Measurements from ENCODE around the gene SAMM50. TPM values are rescaled to one million over a fixed set of nuclear protein-coding genes. Genes with fewer than 3 reads are reported as not detected.

SAMM50 gene
- total and polyA plus RNA-seq, 10 donors: 17.8 to 35.5 (median 28.0) TPM

DNA sequence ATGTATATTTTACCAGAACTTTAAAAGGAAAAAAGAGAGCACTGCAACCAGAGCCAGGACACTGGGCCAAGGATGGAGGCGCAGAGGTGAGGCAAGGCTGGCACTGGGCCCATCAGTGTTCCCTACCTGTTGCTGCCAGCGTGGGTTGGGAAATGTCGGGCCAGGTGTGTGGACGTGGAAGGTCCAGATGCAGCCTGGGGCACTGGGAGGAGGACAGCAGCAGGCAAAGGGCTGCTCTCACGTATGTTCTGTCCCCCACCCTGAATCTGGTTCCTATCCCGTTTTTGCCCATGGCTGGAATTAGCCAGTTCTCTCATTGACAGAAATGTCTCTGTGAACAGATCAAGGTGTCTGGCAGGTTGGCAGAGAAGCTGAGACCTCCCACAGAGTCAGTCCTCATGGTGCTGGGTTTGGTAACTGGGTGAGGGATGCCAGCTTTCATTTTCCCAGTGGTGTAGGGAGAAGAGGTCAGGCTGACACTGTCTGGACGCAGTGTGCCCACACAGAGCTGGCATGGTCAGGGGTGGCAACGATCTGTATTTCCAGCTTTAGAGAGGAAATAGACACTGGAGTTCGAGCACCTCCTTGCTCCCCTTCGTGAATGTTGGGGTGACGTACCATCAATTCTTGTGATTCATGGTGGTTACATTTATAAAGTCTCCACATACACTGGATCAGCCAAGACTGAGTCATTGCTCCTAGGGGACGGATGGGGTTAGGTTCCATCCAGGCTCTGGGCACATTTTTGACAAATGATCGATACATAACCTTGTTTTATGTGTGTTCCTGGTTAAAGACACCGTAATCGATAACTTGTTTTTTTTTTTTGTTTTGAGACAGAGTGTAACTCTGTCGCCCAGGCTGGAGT, 35.9 kb upstream of the SAMM50 start:
- H3K9me3 ChIP-seq: no peaks in the 10 kb centered on the region
- WGBS, 5 donors: 81 to 89% (median 84%) methylated on average over 16 of the region's 16 CpGs
- intact Hi-C loops (cut with DNase I; ENCODE audit: low total_unique reads): no loop called here
- H3K27ac ChIP-seq: no peak overlapping the region
- no peak overlapping the region for H3K4me3 ChIP-seq
- H3K4me1 ChIP-seq: peaks cover 0 to 20% (median 15%) of the 10 kb centered on the region in 6 donors
- no peak for TF ChIP-seq POLR2AphosphoS5 (IDR thresholded peaks at IDR 0.05)
- TF ChIP-seq POLR2A (IDR thresholded peaks at IDR 0.05): no peak
- TF ChIP-seq, protein P1, sequence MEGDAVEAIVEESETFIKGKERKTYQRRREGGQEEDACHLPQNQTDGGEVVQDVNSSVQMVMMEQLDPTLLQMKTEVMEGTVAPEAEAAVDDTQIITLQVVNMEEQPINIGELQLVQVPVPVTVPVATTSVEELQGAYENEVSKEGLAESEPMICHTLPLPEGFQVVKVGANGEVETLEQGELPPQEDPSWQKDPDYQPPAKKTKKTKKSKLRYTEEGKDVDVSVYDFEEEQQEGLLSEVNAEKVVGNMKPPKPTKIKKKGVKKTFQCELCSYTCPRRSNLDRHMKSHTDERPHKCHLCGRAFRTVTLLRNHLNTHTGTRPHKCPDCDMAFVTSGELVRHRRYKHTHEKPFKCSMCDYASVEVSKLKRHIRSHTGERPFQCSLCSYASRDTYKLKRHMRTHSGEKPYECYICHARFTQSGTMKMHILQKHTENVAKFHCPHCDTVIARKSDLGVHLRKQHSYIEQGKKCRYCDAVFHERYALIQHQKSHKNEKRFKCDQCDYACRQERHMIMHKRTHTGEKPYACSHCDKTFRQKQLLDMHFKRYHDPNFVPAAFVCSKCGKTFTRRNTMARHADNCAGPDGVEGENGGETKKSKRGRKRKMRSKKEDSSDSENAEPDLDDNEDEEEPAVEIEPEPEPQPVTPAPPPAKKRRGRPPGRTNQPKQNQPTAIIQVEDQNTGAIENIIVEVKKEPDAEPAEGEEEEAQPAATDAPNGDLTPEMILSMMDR (IDR thresholded peaks at IDR 0.05 in 8 of 11, conservative IDR thresholded peaks at IDR 0.05 in 3 of 11): no peak
- H3K36me3 ChIP-seq: no peaks in the 10 kb centered on the region
- no peak for DNase-seq
- H3K27me3 ChIP-seq (replicated peaks in 1 of 7): peaks cover 0 to 97% (median 12%) of the 10 kb centered on the region in 7 donors

DNA sequence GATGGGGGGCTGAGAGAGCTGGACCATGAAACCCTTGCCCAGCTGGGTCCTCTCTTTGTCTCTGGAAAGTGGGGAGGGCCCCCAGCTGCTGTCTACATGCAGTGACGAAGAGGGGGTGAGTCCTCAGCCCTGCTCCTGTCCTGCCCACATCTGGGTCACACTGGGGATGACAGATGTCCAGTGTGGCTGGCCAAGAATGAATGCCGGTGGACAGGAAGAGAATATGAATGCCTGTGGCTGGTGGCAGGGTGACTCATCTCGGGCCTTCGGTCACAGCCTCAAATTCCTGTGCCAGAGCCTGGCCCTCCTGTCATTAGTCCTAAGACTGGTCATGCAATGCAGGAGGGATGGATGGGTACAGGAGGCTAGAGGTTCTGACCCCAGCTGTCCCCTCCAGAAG, 33.9 kb upstream of the SAMM50 start:
- DNase-seq: no peak
- WGBS, 5 donors: 44 to 61% (median 53%) methylated on average over 4 of the region's 4 CpGs
- intact Hi-C loops (cut with DNase I; ENCODE audit: low total_unique reads): no loop called here
- TF ChIP-seq POLR2AphosphoS5 (IDR thresholded peaks at IDR 0.05) (no peak), POLR2A (IDR thresholded peaks at IDR 0.05) (no peak)
- TF ChIP-seq, protein P1 (IDR thresholded peaks at IDR 0.05 in 8 of 11, conservative IDR thresholded peaks at IDR 0.05 in 3 of 11): no peak
- Histone ChIP-seq H3K27me3 (replicated peaks in 1 of 7) (peaks cover 0 to 95% (median 23%) of the 10 kb centered on the region in 7 donors), H3K27ac (no peak overlapping the region), H3K9me3 (no peaks in the 10 kb centered on the region), H3K36me3 (no peaks in the 10 kb centered on the region), H3K4me3 (no peak overlapping the region), H3K4me1 (peaks cover 0 to 22% (median 17%) of the 10 kb centered on the region in 6 donors)

DNA sequence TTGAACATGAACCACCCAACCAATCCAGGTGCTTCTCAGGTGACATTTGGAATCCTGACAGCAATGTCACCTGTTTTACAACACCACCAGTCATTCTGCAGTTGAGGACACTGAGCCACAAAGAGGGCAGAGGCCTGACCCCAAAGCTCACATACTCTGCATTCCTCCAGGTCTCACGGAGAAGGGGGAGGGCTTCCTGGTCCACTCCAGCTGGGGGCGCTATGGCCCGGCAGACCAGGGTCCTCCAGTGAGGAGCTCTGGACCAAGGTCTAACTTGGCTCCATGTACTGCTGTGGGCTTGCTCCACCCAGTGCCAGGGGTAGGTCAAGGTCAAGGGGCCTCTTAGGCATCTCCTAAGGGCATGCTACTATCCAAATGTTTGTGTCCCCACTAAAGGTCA, 33.1 kb upstream of the SAMM50 start:
- peaks cover 0 to 22% (median 17%) of the 10 kb centered on the region in 6 donors for H3K4me1 ChIP-seq
- WGBS, 5 donors: 55 to 100% (median 89%) methylated on average over 1 to 3 of the region's 3 CpGs
- H3K36me3 ChIP-seq: no peaks in the 10 kb centered on the region
- no peak overlapping the region for H3K27ac ChIP-seq
- no peaks in the 10 kb centered on the region for H3K9me3 ChIP-seq
- TF ChIP-seq, protein P1 (IDR thresholded peaks at IDR 0.05 in 8 of 11, conservative IDR thresholded peaks at IDR 0.05 in 3 of 11): no peak
- no peak for TF ChIP-seq POLR2AphosphoS5 (IDR thresholded peaks at IDR 0.05)
- no peak for TF ChIP-seq POLR2A (IDR thresholded peaks at IDR 0.05)
- peaks cover 0 to 88% (median 23%) of the 10 kb centered on the region in 7 donors for H3K27me3 ChIP-seq (replicated peaks in 1 of 7)
- no peak overlapping the region for H3K4me3 ChIP-seq
- DNase-seq: no peak
- intact Hi-C loops (cut with DNase I; ENCODE audit: low total_unique reads): no loop called here

DNA sequence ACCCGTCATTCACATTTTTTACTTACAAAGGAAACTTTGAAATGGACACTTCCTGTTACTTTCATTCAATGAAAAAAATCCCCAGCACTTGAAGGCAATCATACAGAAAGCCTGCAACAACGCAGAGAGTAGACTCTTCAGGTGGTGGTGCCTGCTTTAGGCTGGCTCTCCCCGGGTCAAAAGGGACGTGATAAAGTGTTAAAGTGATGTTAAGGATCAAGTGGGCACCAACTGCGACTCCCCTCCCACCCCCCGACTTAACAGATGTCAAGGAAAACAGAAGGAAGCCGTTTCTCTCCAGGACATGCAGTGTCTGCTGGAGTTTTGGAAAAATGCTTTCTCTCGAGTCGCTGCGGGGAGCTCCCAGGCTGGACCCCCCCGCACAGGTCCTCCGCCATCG, 32.1 kb upstream of the SAMM50 start:
- Histone ChIP-seq H3K4me1 (peaks cover 0 to 22% (median 17%) of the 10 kb centered on the region in 6 donors), H3K9me3 (no peaks in the 10 kb centered on the region), H3K27ac (peak overlapping the region in 2 of 8 donors; percentile 5 to 36), H3K36me3 (no peaks in the 10 kb centered on the region), H3K4me3 (peak overlapping the region in 7 of 8 donors; percentile 52 to 86 (median 66)), H3K27me3 (replicated peaks in 1 of 7) (peaks cover 0 to 77% (median 23%) of the 10 kb centered on the region in 7 donors)
- TF ChIP-seq POLR2A (IDR thresholded peaks at IDR 0.05) (no peak), POLR2AphosphoS5 (IDR thresholded peaks at IDR 0.05) (no peak)
- TF ChIP-seq, protein P1 (IDR thresholded peaks at IDR 0.05 in 8 of 11, conservative IDR thresholded peaks at IDR 0.05 in 3 of 11): no peak
- DNase-seq: no peak
- 0 to 2% (median 0%) methylated on average over 9 to 13 of the region's 13 CpGs for WGBS, 5 donors
- intact Hi-C loops (cut with DNase I; ENCODE audit: low total_unique reads): no loop called here
